Adrenal gland (tissue), 5 donors: ENCODE results near the gene MRRF.

Experiments
- POLR2A ChIP-seq, 2 donors: fragments of 450-650 bp; IDR thresholded peaks; one replicate each; pipeline ENCODE4 v1.6.1; 2017; ENCODE audit warnings: antibody characterized with exemption in 2 of 2, mild to moderate bottlenecking in 2 of 2, moderate library complexity in 1 of 2
- TF ChIP-seq, protein P1 (sequence below), 6 experiments: fragments of 450-650 bp in 4 of 6; fragments of 200-600 bp in 2 of 6; sonication (generic) in 1 of 6; IDR thresholded peaks; 1 replicate in 5 of 6; 2 replicates in 1 of 6; pipeline versions ENCODE4 v1.5.1 to v1.8.0; 2016 to 2021; ENCODE audit warnings: antibody characterized with exemption in 6 of 6, mild to moderate bottlenecking in 2 of 6, moderate library complexity in 1 of 6
- donor health status: DM: no; HTN: no; CAD: no.

GRCh38 chr9:122286764-122287163 is 22.1 kb downstream of the MRRF start:
- TF ChIP-seq, protein P1, sequence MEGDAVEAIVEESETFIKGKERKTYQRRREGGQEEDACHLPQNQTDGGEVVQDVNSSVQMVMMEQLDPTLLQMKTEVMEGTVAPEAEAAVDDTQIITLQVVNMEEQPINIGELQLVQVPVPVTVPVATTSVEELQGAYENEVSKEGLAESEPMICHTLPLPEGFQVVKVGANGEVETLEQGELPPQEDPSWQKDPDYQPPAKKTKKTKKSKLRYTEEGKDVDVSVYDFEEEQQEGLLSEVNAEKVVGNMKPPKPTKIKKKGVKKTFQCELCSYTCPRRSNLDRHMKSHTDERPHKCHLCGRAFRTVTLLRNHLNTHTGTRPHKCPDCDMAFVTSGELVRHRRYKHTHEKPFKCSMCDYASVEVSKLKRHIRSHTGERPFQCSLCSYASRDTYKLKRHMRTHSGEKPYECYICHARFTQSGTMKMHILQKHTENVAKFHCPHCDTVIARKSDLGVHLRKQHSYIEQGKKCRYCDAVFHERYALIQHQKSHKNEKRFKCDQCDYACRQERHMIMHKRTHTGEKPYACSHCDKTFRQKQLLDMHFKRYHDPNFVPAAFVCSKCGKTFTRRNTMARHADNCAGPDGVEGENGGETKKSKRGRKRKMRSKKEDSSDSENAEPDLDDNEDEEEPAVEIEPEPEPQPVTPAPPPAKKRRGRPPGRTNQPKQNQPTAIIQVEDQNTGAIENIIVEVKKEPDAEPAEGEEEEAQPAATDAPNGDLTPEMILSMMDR (IDR thresholded peaks at IDR 0.05) = no peak
- TF ChIP-seq POLR2A (IDR thresholded peaks at IDR 0.05) = no peak
